Measurements from ENCODE around the gene TMEM135.
"Not testable (repeated sequence)": the region's sequence is repeated elsewhere in the genome, so short reads cannot be mapped to it uniquely, and the experiment has no call there.

The TMEM135 gene

DNA sequence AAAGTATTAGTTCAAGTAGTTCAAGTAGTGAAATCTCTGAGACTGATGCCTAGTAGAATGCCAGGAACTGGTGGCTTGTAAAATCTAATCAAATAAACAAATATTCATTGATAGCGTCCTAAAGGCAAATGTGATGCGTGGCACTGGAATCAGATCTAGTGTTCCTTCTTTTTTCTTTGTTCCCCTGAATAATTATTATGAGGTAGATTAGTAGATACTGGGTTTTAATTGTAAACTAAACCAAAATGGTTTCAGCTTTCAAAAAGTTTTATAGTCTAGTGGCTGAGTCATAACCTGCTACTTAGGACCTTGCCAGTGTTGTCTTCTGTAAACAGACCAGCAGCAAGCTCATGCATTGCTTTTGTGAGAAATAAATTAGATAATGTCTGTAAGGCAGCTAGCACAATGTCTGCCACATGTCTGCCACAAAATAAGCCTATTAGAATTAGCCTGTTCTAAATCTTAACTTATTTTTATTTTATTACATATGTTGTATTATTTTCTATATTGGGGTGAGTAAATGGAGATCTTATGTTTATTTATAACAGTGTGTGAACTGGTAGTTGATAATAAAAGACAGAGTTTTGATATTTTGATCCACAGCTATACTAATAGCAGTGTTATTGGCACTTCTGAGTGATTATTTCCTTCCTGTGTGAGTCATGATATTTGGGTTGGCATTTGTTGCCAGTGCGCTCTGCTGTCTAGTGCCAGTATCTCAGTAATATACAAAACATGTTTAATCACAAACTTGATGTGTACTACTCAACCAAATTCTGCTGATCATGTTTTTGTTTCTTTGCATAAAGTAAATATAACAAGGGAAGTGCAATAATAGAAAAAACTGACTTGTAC is 135.7 kb downstream of the TMEM135 start:
- TF ChIP-seq ZNF274 (IDR thresholded peaks at IDR 0.05; ENCODE audit: low read depth, low read length): no peak
- H3K4me3 ChIP-seq (ENCODE audit: low read length): no peak overlapping the region

DNA sequence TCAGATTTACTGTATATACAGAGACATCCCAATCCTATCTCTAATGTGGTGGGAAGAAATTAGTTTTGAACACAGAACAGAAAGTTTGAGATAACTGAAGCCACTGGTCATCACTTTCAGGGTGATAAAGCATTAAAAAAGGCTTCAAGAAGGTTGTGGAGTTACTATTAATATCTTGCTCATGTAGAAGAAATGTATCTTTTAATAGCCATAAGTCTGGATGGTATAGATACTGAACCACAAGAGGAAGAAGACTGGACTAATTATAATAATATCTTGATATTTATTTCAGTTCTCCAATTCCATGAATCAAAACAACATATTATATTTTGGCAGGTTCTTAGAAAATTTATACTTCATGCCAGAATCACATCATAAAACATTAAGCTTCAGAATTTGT is 137.1 kb downstream of the TMEM135 start:
- no peak for TF ChIP-seq ZNF274 (IDR thresholded peaks at IDR 0.05; ENCODE audit: low read depth, low read length)
- no peak overlapping the region for H3K4me3 ChIP-seq (ENCODE audit: low read length)

DNA sequence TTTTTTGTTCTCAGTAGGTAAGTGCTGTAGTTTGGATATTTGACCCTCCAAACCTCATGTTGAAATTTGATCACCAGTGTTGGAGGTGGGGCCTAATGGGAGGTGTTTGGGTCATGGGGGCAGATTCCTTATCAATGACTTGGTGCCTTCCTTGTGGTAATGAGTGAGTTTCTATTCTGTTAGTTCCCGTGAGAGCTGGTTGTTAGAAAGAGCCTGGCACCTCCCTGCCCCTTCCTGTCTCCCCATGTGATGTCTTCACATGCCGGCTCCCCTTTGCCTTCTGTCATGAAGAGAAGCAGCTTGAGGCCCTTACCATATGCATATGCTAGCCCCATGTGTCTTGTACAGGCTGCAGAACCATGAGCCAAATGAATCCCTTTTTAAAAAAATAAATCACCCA is 138.3 kb downstream of the TMEM135 start:
- TF ChIP-seq ZNF274 (IDR thresholded peaks at IDR 0.05; ENCODE audit: low read depth, low read length): no peak
- no peak overlapping the region for H3K4me3 ChIP-seq (ENCODE audit: low read length)

DNA sequence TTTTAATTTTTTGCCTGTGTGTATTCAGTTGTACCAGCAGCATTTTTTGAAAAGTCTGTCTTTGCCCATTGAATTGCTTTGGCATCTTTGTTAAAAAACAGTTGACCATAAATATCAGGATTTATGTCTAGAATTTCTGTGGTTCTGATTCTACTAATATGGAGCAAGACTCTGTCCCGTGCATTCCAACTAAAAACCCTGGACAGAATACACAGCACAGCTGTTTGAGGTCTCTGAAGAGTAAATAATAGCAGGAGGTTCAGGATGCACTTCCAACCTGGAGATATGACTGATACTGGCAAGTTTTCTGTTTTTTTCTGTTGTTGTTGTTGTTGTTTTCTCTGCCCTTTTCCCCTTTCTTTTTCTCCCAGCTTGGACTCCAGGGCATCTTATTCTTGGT is 141.9 kb downstream of the TMEM135 start:
- no peak overlapping the region for H3K4me3 ChIP-seq (ENCODE audit: low read length)
- TF ChIP-seq ZNF274 (IDR thresholded peaks at IDR 0.05; ENCODE audit: low read depth, low read length): no peak

DNA sequence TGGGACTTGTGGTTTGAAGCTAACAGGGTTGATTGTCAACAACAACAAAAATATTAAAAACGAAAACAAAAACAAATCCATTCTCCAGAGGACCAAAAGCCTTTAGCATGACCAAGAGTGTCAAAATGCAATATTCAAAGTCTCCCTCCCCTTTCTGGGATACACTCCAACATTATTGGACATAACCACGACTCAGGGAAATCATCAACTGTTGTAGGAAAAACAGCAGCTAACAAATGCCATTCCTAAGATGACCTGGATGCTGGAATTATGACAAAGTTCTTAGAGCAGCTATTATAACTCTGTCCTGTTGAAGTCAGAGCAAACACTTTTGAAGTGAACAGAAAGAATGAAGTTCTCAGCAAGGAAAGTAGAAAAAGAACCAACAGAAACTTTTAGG is 143.0 kb downstream of the TMEM135 start:
- no peak for TF ChIP-seq ZNF274 (IDR thresholded peaks at IDR 0.05; ENCODE audit: low read depth, low read length)
- H3K4me3 ChIP-seq (ENCODE audit: low read length): no peak overlapping the region

DNA sequence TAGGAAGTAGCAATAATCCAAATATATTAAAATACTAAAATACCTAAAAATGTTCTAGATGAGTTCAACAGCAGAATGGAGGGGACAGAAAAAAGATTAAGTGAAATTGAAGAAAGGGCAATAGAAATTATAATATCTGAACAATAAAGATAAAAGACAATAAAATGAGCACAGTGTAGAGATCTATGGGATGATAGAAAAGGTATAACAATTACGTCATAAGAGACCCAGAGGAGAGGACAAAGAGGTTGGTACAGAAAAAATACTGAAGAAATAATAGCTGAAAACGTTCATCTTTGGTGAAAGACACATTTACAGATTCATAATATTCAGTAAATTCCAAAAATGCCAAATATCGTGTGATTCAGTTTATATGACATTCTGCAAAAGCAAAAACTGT is 143.4 kb downstream of the TMEM135 start:
- TF ChIP-seq ZNF274 (IDR thresholded peaks at IDR 0.05; ENCODE audit: low read depth, low read length): no peak

DNA sequence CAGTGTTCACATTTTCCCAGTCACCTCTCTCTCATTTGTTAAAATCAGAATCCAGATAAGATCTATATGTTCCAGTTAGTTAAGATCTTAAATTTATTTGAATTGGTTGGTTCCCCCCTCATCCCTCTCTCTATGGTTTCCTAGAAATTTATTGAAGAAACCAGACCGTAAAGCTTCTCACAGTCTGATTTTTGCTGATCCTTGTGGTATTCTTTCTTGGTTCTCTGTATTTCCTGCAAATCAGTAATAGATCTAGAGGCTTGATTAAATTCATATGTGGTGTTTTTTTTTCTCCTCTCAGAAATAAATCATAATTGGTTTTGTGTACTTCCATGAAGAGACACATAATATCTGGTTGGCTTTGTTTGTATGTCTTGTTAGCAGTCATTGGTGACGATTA is 147.5 kb downstream of the TMEM135 start:
- no peak for TF ChIP-seq ZNF274 (IDR thresholded peaks at IDR 0.05; ENCODE audit: low read depth, low read length)
- H3K4me3 ChIP-seq (ENCODE audit: low read length): no peak overlapping the region

More for the DNA sequence above, 143.4 kb downstream of the TMEM135 start:
- no peak overlapping the region for H3K4me3 ChIP-seq (ENCODE audit: low read length)

DNA sequence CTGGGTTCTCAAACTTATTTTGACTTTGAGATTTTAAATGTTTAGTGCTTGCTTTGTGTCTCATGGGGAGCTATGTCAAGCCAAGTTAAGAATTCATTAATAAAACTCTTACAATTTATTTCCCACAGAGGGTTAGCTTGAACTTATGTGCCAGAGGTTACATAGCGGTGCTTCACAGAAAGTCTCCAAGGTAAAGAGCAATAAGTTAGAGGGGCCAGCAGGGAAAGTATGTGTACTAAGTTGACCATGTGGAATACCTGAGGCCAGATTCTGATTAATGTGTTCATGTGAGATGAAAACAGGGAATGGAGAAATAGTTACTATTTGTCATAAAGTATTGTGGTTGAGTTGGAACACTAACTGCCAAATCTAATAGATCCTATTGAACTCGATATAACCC is 149.3 kb downstream of the TMEM135 start:
- no peak for TF ChIP-seq ZNF274 (IDR thresholded peaks at IDR 0.05; ENCODE audit: low read depth, low read length)
- no peak overlapping the region for H3K4me3 ChIP-seq (ENCODE audit: low read length)

DNA sequence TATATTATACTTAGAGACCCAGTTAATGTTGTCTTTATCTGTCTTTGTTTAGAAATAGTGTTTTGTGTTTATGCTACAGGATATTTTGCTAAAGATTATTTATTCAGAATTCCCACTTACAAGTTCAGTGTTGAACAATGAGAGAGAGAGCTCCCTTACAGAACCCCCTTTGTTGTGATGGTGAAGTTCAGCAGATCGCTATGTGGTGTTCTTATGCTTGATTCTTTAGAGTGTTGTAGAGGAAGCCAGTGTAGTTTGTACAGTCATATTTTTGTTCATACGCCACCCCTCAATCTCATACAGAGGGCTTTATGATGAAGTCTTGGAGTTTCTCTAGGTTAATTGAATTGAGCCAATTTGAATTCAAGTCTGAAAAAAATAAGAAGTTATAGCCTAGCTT is 150.2 kb downstream of the TMEM135 start:
- TF ChIP-seq ZNF274 (IDR thresholded peaks at IDR 0.05; ENCODE audit: low read depth, low read length): no peak
- no peak overlapping the region for H3K4me3 ChIP-seq (ENCODE audit: low read length)

DNA sequence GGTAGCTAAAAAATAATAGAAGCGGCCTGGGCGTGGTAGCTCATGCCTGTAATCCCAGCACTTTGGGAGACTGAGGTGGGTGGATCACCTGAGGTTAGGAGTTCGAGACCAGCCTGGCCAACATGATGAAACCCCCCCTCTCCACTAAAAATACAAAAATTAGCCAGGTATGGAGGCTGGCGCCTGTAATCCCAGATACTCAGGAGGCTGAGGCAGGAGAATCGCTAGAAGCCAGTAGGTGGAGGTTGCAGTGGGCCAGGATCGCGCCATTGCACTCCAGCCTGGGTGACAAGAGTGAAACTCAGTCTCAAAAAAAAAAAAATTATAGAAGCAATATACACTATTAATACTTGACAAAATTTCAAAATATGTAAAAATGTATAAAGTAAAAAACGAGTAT is 150.7 kb downstream of the TMEM135 start:
- not testable (repeated sequence) for H3K4me3 ChIP-seq (ENCODE audit: low read length)

DNA sequence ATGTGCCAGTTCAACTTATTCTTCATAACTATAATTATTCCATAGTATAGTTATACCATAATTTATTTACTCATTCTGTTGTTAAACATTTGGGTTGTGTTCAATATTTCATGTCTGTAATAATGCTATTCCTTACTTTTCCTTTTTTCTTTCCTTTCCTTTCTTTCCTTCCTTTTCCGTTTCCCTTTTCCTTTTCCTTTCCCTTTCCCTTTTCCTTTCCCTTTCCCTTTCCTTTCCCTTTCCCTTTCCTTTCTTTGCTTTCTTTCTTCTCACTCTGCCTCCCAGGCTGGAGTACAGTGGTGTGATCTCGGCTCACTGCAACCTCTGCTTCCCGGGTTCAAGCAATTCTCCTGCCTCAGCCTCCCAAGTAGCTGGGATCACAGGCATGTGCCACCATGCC is 151.2 kb downstream of the TMEM135 start:
- H3K4me3 ChIP-seq (ENCODE audit: low read length): not testable (repeated sequence)

DNA sequence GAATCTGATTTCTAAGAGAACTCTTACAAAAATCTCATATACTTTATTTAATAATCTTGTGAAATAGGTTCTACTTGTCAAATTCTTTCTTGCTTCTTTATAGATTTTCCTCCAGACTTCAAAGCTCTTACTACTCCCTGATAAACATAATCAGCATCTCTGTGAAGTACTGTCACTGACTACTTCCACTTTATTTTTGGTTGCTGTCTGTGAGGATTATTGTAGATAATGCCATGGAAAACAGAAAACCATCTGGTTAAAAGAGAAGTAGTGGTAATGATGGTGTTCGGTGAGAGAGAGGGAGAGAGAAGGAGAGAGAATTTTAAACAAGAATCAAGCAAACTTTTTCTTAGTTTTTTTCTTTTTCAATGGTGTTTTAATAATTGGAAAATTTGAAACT is 152.3 kb downstream of the TMEM135 start:
- no peak overlapping the region for H3K4me3 ChIP-seq (ENCODE audit: low read length)

DNA sequence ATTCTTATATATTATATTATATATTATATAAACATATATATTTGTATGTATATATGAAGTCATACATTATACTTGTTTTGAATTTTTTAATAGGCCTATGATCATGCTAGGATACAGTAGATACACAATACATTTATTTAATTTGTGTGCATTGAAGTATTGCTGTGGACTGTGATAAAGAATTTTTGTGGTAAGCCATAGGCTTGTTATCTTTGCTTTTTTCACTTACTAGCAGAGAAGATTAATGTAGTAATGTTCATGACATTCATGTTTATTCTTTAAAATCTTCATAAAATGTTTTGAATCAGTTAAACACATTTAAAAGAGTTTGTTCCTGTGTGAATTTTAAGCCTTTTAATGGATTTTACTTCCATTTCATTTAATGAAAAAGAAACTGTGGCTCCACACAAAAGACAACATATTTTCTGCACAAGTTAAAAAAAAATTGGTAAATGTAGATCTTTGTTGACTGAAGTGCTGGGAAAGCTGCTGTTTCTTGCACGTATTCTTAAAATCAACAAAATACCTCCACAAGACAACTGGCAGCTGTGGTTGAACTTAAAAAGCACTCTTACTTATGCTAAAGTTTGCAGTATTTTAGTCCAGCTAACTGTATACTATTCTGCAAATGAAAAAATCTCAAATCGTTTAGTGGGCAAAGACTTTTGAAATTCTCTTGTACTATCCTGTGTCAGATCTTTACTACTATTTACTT is 156.2 kb downstream of the TMEM135 start:
- H3K4me3 ChIP-seq (ENCODE audit: low read length): no peak overlapping the region
- TF ChIP-seq ZNF274 (IDR thresholded peaks at IDR 0.05; ENCODE audit: low read depth, low read length): no peak

More for the DNA sequence above, 152.3 kb downstream of the TMEM135 start:
- TF ChIP-seq ZNF274 (IDR thresholded peaks at IDR 0.05; ENCODE audit: low read depth, low read length): no peak

DNA sequence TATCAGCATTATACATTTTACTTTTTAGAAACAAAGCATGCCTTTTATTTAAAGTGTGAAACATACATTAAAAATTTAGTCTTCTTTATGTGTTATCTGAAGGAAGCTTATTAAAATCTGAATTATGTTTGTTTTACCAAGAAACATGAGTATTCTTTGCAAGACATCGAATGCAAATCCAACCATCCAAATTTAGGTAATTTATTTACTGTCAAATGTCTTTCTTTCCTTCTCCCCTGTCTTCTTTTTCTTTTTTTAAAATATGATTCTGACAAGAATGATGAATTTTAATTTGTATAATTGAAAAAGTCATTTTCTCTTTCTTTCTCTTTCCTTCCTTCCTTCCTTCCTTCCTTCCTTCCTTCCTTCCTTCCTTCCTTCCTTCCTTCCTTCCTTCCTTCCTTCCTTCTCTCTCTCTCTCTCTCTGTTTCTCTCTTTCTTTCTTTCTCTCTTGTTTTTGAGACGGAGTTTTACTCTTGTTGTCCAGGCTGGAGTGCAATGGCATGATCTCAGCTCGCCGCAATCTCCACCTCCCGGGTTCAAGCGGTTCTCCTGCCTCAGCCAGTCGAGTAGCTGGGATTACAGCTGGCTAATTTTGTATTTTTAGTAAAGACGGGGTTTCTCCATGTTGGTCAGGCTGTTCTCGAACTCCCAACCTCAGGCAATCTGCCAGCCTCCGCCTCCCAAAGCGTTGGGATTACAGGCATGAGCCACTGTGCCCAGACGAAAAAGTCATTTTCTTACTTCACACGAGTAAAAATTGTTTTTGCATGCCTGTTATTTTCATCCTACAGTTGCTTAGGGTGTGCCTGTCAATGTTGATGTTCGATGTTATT is 157.5 kb downstream of the TMEM135 start:
- no peak overlapping the region for H3K4me3 ChIP-seq (ENCODE audit: low read length)

More for the DNA sequence above, 157.5 kb downstream of the TMEM135 start:
- no peak for TF ChIP-seq ZNF274 (IDR thresholded peaks at IDR 0.05; ENCODE audit: low read depth, low read length)
